Sigmoid colon (tissue), 7 donors: Measurements from ENCODE around the gene TMEM129. TPM values are rescaled to one million over a fixed set of nuclear protein-coding genes. Genes with fewer than 3 reads are reported as not detected.

ENCODE experiments used
- DNase-seq: peaks from one replicate; pipeline ENCODE4 v3.0.0-alpha.2; 2019
- H3K27ac ChIP-seq, 4 donors: fragments of 200-600 bp; sonication (generic); one replicate each; pipeline ENCODE4 v1.5.1; 2016 to 2019; ENCODE audit warnings: mild to moderate bottlenecking in 1 of 4
- H3K27me3 ChIP-seq, 3 donors: fragments of 200-600 bp; sonication (generic); one replicate each; pipeline ENCODE4 v1.5.1; 2019; ENCODE audit warnings: mild to moderate bottlenecking in 1 of 3
- H3K36me3 ChIP-seq, 4 donors: fragments of 200-600 bp; sonication (generic); one replicate each; pipeline ENCODE4 v1.5.1; 2016 to 2019
- H3K4me1 ChIP-seq, 4 donors: fragments of 200-600 bp; sonication (generic); one replicate each; pipeline ENCODE4 v1.5.1; 2017 to 2019
- H3K4me3 ChIP-seq, 4 donors: fragments of 200-600 bp; sonication (generic); one replicate each; pipeline ENCODE4 v1.5.1; 2017 to 2019; ENCODE audit warnings: mild to moderate bottlenecking in 2 of 4, moderate library complexity in 1 of 4
- H3K9me3 ChIP-seq, 4 donors: fragments of 200-600 bp in 3 of 4; sonication (generic) in 3 of 4; one replicate each; pipeline versions ENCODE4 v1.5.1 to v1.6.1; 2013 to 2019
- EP300 ChIP-seq, 4 donors: sonication (generic); formaldehyde crosslinking; IDR thresholded peaks; one replicate each; pipeline ENCODE4 v1.6.1; 2017; ENCODE audit warnings: antibody characterized with exemption in 4 of 4
- POLR2A ChIP-seq, 2 donors: fragments of 450-650 bp; IDR thresholded peaks; one replicate each; pipeline ENCODE4 v1.6.1; 2016; ENCODE audit warnings: antibody characterized with exemption in 2 of 2, mild to moderate bottlenecking in 2 of 2, moderate library complexity in 2 of 2
- POLR2AphosphoS5 ChIP-seq, 4 donors: sonication (generic); formaldehyde crosslinking; IDR thresholded peaks; one replicate each; pipeline ENCODE4 v1.6.1; 2017; ENCODE audit warnings: antibody characterized with exemption in 4 of 4
- WGBS, 2 donors: extraction: QIAGEN DNeasy Blood & Tissue Kit; methylation state at CpG; one replicate each; pipeline ENCODE4 v1.1.7; 2013; 5-methylcytosine and 5-hydroxymethylcytosine counted together
- intact Hi-C: fragments of 100-400 bp; cut with DNase I; formaldehyde crosslinking; loops from one replicate; pipeline ENCODE4 v1.15.1; 2023
- polyA plus RNA-seq, 3 donors: library from polyadenylated mRNA; stranded (reverse); fragments of 200-250 nt; gene quantifications; one replicate each; pipeline ENCODE4 v1.2.3, GENCODE V29; 2013
- total RNA-seq, 4 donors: library from RNA; depleted of rRNA; stranded (reverse); fragments of >200 nt; gene quantifications; one replicate each; pipeline ENCODE4 v1.1.0, GENCODE V29; 2016
- TF ChIP-seq, protein P1 (sequence below), 4 experiments: fragments of 450-650 bp in 3 of 4; fragments of 200-600 bp in 1 of 4; IDR thresholded peaks; one replicate each; pipeline ENCODE4 v1.5.1; 2016 to 2019; ENCODE audit warnings: antibody characterized with exemption in 4 of 4, mild to moderate bottlenecking in 3 of 4, moderate library complexity in 2 of 4
- donor health status: healthy with polysubstance abuse.
- donor health status: Bipolar disorder and iron deficiency.
- donor health status: healthy.

The TMEM129 gene
- total and polyA plus RNA-seq, 7 donors, result 16.9 to 51.4 (median 42.4) TPM

DNA sequence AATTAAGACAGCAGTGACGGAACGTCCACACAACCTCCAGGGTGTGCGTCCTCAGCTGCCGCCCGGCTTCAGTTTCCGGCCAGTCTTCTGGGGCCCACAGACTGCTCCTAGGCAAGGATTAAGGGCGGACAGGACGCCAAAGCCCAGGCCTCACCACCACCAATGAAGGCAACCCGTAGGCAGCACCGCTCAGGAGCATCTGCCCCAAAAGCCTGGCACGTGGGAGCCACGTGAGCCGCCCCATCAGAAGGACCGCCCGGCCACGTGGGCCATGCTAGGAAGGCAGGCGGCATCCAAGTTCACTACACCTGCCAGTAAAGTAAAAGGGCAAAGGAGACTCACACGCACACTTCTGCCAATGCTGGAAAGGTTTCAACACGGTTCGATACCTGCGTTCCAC, 51.3 kb downstream of the TMEM129 start:
- Histone ChIP-seq H3K27me3 (no peaks in the 10 kb centered on the region), H3K4me1 (peaks cover 0 to 6% (median 2%) of the 10 kb centered on the region in 4 donors), H3K36me3 (no peaks in the 10 kb centered on the region), H3K9me3 (no peaks in the 10 kb centered on the region), H3K4me3 (no peak overlapping the region), H3K27ac (no peak overlapping the region)
- intact Hi-C loops, result no loop called here
- no peak for DNase-seq
- TF ChIP-seq POLR2A (IDR thresholded peaks at IDR 0.05), result no peak
- TF ChIP-seq, protein P1, sequence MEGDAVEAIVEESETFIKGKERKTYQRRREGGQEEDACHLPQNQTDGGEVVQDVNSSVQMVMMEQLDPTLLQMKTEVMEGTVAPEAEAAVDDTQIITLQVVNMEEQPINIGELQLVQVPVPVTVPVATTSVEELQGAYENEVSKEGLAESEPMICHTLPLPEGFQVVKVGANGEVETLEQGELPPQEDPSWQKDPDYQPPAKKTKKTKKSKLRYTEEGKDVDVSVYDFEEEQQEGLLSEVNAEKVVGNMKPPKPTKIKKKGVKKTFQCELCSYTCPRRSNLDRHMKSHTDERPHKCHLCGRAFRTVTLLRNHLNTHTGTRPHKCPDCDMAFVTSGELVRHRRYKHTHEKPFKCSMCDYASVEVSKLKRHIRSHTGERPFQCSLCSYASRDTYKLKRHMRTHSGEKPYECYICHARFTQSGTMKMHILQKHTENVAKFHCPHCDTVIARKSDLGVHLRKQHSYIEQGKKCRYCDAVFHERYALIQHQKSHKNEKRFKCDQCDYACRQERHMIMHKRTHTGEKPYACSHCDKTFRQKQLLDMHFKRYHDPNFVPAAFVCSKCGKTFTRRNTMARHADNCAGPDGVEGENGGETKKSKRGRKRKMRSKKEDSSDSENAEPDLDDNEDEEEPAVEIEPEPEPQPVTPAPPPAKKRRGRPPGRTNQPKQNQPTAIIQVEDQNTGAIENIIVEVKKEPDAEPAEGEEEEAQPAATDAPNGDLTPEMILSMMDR (IDR thresholded peaks at IDR 0.05), result no peak
- no peak for TF ChIP-seq POLR2AphosphoS5 (IDR thresholded peaks at IDR 0.05)
- TF ChIP-seq EP300 (IDR thresholded peaks at IDR 0.05), result no peak
- WGBS, 2 donors, result 94 to 95% methylated on average over 21 of the region's 21 CpGs

GRCh38 chr4:1669270-1669669, 51.9 kb downstream of the TMEM129 start:
- no peaks in the 10 kb centered on the region for H3K36me3 ChIP-seq
- no peaks in the 10 kb centered on the region for H3K9me3 ChIP-seq
- H3K4me3 ChIP-seq, result no peak overlapping the region
- TF ChIP-seq POLR2A (IDR thresholded peaks at IDR 0.05), result no peak
- TF ChIP-seq POLR2AphosphoS5 (IDR thresholded peaks at IDR 0.05), result no peak
- TF ChIP-seq, protein P1 (IDR thresholded peaks at IDR 0.05), result no peak
- no peak for TF ChIP-seq EP300 (IDR thresholded peaks at IDR 0.05)
- DNase-seq, result no peak
- no peak overlapping the region for H3K27ac ChIP-seq
- WGBS, 2 donors, result 93 to 94% methylated on average over 12 of the region's 12 CpGs
- peaks cover 0 to 6% (median 2%) of the 10 kb centered on the region in 4 donors for H3K4me1 ChIP-seq
- intact Hi-C loops, result no loop called here
- H3K27me3 ChIP-seq, result no peaks in the 10 kb centered on the region

GRCh38 chr4:1668488-1668840, 52.7 kb downstream of the TMEM129 start:
- TF ChIP-seq POLR2A (IDR thresholded peaks at IDR 0.05), result no peak
- TF ChIP-seq, protein P1 (IDR thresholded peaks at IDR 0.05), result no peak
- TF ChIP-seq POLR2AphosphoS5 (IDR thresholded peaks at IDR 0.05), result no peak
- TF ChIP-seq EP300 (IDR thresholded peaks at IDR 0.05), result no peak
- WGBS, 2 donors, result 82 to 87% methylated on average over 8 of the region's 8 CpGs

DNA sequence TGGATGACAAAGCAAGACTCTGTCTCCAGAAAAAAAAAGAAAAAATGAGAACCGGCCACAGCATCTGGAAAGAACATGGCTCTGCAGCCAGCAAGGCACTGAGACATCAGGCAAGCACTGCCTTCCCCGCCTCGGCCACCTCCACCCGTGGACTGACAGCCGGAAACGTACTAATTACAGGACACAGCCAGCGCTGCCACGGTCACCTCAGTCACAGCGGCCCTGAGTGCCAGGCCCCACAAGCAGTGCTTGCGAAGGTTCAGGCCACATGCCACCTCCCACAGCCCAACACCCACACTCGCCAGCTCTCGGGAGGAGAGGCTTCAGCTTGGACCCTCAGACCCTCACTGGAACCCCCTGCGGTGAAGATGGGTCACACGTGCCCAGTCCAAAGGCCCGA, 53.9 kb downstream of the TMEM129 start:
- no peak for TF ChIP-seq POLR2A (IDR thresholded peaks at IDR 0.05)
- TF ChIP-seq, protein P1 (IDR thresholded peaks at IDR 0.05), result no peak
- no peak for TF ChIP-seq EP300 (IDR thresholded peaks at IDR 0.05)
- TF ChIP-seq POLR2AphosphoS5 (IDR thresholded peaks at IDR 0.05), result no peak
- Histone ChIP-seq H3K4me1 (peaks cover 0 to 6% (median 2%) of the 10 kb centered on the region in 4 donors), H3K36me3 (no peaks in the 10 kb centered on the region), H3K27ac (no peak overlapping the region), H3K27me3 (no peaks in the 10 kb centered on the region), H3K9me3 (no peaks in the 10 kb centered on the region), H3K4me3 (no peak overlapping the region)
- 92 to 94% methylated on average over 15 of the region's 15 CpGs for WGBS, 2 donors
- intact Hi-C loops, result no loop called here
- DNase-seq, result no peak

More at GRCh38 chr4:1668488-1668840, 52.7 kb downstream of the TMEM129 start:
- DNase-seq, result no peak
- Histone ChIP-seq H3K36me3 (no peaks in the 10 kb centered on the region), H3K27ac (no peak overlapping the region), H3K27me3 (no peaks in the 10 kb centered on the region), H3K4me1 (peaks cover 0 to 6% (median 2%) of the 10 kb centered on the region in 4 donors), H3K9me3 (no peaks in the 10 kb centered on the region), H3K4me3 (no peak overlapping the region)
- intact Hi-C loops, result no loop called here

DNA sequence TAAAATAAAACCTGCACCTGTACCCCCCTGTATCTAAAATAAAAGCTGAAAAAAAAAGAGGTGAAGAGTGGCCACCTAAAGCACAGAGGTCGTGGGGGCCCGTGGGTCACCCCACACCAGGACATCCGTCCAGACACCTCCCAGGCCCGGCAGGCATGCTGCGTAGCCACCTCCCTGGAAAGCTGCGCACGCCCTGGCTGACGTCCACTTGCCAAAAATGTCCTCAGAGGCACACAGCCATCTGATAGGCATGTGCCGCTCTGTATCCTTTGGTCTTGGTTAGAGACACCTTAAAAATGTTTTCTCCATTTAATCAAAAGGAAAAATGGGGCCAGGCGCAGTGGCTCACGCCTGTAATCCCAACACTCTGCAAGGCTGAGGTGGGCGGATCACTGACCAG, 54.7 kb downstream of the TMEM129 start:
- TF ChIP-seq, protein P1 (IDR thresholded peaks at IDR 0.05), result no peak
- TF ChIP-seq POLR2A (IDR thresholded peaks at IDR 0.05), result no peak
- no peak for TF ChIP-seq EP300 (IDR thresholded peaks at IDR 0.05)
- TF ChIP-seq POLR2AphosphoS5 (IDR thresholded peaks at IDR 0.05), result no peak
- no peak overlapping the region for H3K4me3 ChIP-seq
- no peaks in the 10 kb centered on the region for H3K27me3 ChIP-seq
- H3K27ac ChIP-seq, result no peak overlapping the region
- no peak for DNase-seq
- H3K4me1 ChIP-seq, result peaks cover 0 to 6% (median 2%) of the 10 kb centered on the region in 4 donors
- no peaks in the 10 kb centered on the region for H3K9me3 ChIP-seq
- H3K36me3 ChIP-seq, result no peaks in the 10 kb centered on the region
- WGBS, 2 donors, result 81 to 82% methylated on average over 12 of the region's 12 CpGs
- intact Hi-C loops, result no loop called here
